Measurements from ENCODE around the gene C18orf32. TPM values are rescaled to one million over a fixed set of nuclear protein-coding genes. Genes with fewer than 3 reads are reported as not detected.

The C18orf32 gene
- total and polyA plus RNA-seq, 4 donors, result 46.0 to 110 (median 82.9) TPM

DNA sequence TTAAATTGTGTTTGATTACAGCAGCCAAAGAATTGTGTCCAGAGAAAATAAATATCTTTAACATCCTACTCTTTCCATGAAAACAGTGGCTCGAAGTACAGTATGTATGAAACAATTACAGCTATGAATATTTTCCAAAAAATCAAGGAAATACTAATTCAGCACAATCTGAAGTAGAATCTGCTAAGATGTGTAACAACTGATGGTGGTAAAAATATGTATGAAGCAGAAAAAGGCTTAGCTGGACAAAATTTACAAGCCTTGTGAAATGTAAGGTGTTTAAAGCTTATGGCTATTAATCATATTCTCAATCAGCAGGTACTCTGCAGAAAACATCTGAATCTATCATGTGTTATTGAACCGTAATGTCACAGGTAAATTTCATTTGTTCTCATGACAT lies 43.2 kb downstream of the C18orf32 start:
- Histone ChIP-seq H3K4me3 (ENCODE audit: low read depth, low read length) (no peak overlapping the region), H3K36me3 (ENCODE audit: control insufficient read depth, insufficient read depth, low read length) (no peaks in the 10 kb centered on the region), H3K27me3 (ENCODE audit: control insufficient read depth, insufficient read depth, low read length) (no peaks in the 10 kb centered on the region), H3K27ac (ENCODE audit: low read depth, low read length) (no peak overlapping the region), H3K9me3 (ENCODE audit: control insufficient read depth, insufficient read depth, low read length) (peaks cover 3% of the 10 kb centered on the region), H3K4me1 (ENCODE audit: control insufficient read depth, insufficient read depth, low read length) (no peaks in the 10 kb centered on the region)
- 100% methylated on average over 1 of the region's 2 CpGs for WGBS (ENCODE audit: insufficient coverage)
- no peak for DNase-seq (ENCODE audit: low read depth in 4 of 6, low spot score in 6 of 6)

- DNase-seq (ENCODE audit: low read depth in 4 of 6, low spot score in 6 of 6), result no peak
- 92% methylated on average over 4 of the region's 7 CpGs for WGBS (ENCODE audit: insufficient coverage)
- no peak overlapping the region for H3K4me3 ChIP-seq (ENCODE audit: low read depth, low read length)
- no peak overlapping the region for H3K27ac ChIP-seq (ENCODE audit: low read depth, low read length)
- H3K4me1 ChIP-seq (ENCODE audit: control insufficient read depth, insufficient read depth, low read length), result no peaks in the 10 kb centered on the region
- H3K36me3 ChIP-seq (ENCODE audit: control insufficient read depth, insufficient read depth, low read length), result no peaks in the 10 kb centered on the region
- H3K9me3 ChIP-seq (ENCODE audit: control insufficient read depth, insufficient read depth, low read length), result no peaks in the 10 kb centered on the region
- H3K27me3 ChIP-seq (ENCODE audit: control insufficient read depth, insufficient read depth, low read length), result no peaks in the 10 kb centered on the region
These were observed 45.6 kb downstream of the C18orf32 start for GRCh38 chr18:49441338-49441938.

DNA sequence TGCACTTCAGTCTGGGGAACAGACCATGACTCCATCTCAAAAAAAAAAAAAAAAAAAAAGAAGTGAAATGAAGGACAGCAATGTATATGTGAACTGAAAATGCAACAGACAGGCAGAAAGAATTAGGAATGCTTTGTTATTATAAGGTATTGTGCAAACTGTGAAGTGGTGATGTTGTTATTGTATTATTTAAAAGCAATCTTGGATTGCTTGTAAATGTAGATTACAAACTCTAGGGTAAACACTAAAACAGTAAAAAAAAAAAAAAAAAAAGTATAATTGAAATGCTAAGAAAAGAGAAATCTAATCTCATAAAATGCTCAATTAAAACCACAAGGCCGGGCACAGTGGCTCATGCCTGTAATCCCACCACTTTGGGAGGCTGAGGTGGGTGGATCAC lies 51.9 kb downstream of the C18orf32 start:
- no peak overlapping the region for H3K4me3 ChIP-seq (ENCODE audit: low read depth, low read length)
- H3K9me3 ChIP-seq (ENCODE audit: control insufficient read depth, insufficient read depth, low read length), result no peaks in the 10 kb centered on the region
- no peak overlapping the region for H3K27ac ChIP-seq (ENCODE audit: low read depth, low read length)
- H3K27me3 ChIP-seq (ENCODE audit: control insufficient read depth, insufficient read depth, low read length), result no peaks in the 10 kb centered on the region
- no peaks in the 10 kb centered on the region for H3K36me3 ChIP-seq (ENCODE audit: control insufficient read depth, insufficient read depth, low read length)
- H3K4me1 ChIP-seq (ENCODE audit: control insufficient read depth, insufficient read depth, low read length), result no peaks in the 10 kb centered on the region
- no CpG with 5 or more reads among the region's 1 CpG for WGBS (ENCODE audit: insufficient coverage)
- no peak for DNase-seq (ENCODE audit: low read depth in 4 of 6, low spot score in 6 of 6)

DNA sequence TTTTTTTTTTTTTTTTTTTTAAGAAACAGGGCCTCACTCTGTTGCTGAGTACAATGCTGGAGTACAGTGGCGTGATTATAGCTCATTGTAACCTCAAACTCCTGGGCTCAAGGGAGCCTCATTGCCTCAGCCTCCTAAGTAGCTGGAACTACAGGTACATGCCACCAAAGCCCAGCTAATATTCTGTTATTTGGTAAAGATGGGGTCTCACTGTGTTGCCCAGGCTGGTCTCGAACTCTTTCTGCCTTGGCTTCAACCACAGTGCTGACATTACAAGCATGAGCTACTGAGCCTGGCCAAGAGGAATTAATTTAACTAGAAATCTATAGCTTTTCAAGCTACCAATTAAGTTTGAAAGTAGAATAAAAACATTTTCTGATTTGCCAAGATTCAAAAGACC lies 54.4 kb downstream of the C18orf32 start:
- DNase-seq (ENCODE audit: low read depth in 4 of 6, low spot score in 6 of 6), result no peak
- H3K27ac ChIP-seq (ENCODE audit: low read depth, low read length), result no peak overlapping the region
- H3K4me1 ChIP-seq (ENCODE audit: control insufficient read depth, insufficient read depth, low read length), result no peaks in the 10 kb centered on the region
- H3K9me3 ChIP-seq (ENCODE audit: control insufficient read depth, insufficient read depth, low read length), result no peaks in the 10 kb centered on the region
- H3K36me3 ChIP-seq (ENCODE audit: control insufficient read depth, insufficient read depth, low read length), result peaks cover 9% of the 10 kb centered on the region
- 83% methylated on average over 1 of the region's 2 CpGs for WGBS (ENCODE audit: insufficient coverage)
- H3K4me3 ChIP-seq (ENCODE audit: low read depth, low read length), result no peak overlapping the region
- no peaks in the 10 kb centered on the region for H3K27me3 ChIP-seq (ENCODE audit: control insufficient read depth, insufficient read depth, low read length)

DNA sequence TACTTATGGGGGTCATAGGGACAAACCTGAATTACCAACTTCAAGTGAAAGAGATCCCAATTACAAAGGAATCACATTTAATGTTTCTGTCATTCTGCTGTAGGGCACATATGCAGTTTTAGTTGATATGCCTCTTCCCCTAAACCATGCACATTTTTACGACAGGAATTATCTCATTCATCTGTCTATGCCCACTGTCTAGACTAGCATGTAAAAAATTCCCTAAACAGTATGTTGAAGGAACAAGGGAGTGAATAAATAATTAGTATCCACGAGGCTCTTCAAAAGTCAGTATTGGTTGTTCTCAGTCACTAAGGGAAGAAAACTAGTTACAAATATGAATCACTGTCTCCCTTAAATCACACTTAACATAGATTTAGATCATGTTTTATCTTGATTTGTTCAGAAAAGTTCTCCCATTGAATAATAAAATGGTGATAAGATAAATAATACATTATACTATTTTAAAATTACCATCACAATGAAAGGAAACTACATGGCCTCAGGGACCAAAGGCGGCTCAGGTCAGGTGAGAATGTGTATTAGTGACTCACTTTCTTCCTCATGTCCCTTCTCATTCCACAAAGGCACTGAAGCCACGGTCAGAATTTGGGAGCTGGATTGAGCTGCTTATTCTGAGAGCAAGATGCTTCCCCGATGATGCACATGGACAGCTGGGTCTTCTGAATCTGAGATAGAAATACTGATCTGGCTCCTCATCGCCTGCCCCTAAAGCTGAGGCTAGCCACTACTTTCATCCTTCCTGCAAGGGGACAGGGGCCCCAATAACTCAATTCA lies 55.7 kb downstream of the C18orf32 start:
- H3K4me1 ChIP-seq (ENCODE audit: control insufficient read depth, insufficient read depth, low read length), result no peaks in the 10 kb centered on the region
- no peaks in the 10 kb centered on the region for H3K9me3 ChIP-seq (ENCODE audit: control insufficient read depth, insufficient read depth, low read length)
- WGBS (ENCODE audit: insufficient coverage), result 82% methylated on average over 2 of the region's 6 CpGs
- H3K27ac ChIP-seq (ENCODE audit: low read depth, low read length), result no peak overlapping the region
- no peaks in the 10 kb centered on the region for H3K27me3 ChIP-seq (ENCODE audit: control insufficient read depth, insufficient read depth, low read length)
- peaks cover 9% of the 10 kb centered on the region for H3K36me3 ChIP-seq (ENCODE audit: control insufficient read depth, insufficient read depth, low read length)
- H3K4me3 ChIP-seq (ENCODE audit: low read depth, low read length), result no peak overlapping the region
- no peak for DNase-seq (ENCODE audit: low read depth in 4 of 6, low spot score in 6 of 6)

Small RNA genes lying within 50 kb of the gene (small RNA-seq; reads per million reads assigned to genes)
- not detected for gene SNORD58A (ENCODE audit: low replicate concordance)
- gene SNORD58C (ENCODE audit: low replicate concordance), result not detected

Other genes starting within 250 kb of the C18orf32 start
- gene DYM, start 26.6 kb downstream of the C18orf32 start, total RNA-seq, result 100 to 1,000 TPM in 1 of 2 donors, 10 to 100 TPM in 1; 43.3 to 103 TPM
- gene DYM, start 26.6 kb downstream of the C18orf32 start, polyA plus RNA-seq (ENCODE audit: insufficient read length in 2 of 2), result 10 to 100 TPM; 50.7 to 60.7 TPM
- 1,000 to 10,000 TPM; 1,207 to 2,199 TPM for gene RPL17, start 5.2 kb upstream of the C18orf32 start, total RNA-seq
- 100 to 1,000 TPM; 855 to 949 TPM for gene RPL17, start 5.2 kb upstream of the C18orf32 start, polyA plus RNA-seq (ENCODE audit: insufficient read length in 2 of 2)
- gene LIPG, start 74.8 kb upstream of the C18orf32 start, total RNA-seq, result 1 to 10 TPM; 3.6 to 4.2 TPM
- gene LIPG, start 74.8 kb upstream of the C18orf32 start, polyA plus RNA-seq (ENCODE audit: insufficient read length in 2 of 2), result 10 to 100 TPM in 1 of 2 donors, 1 to 10 TPM in 1; 7.7 to 11.4 TPM